DMS53 treated with DMSO at 0.1 percent for 48 hours (cell line): ENCODE measurements around the gene PDE9A.

Experiments used
- DNase-seq: peaks from one replicate; lab custom pipeline; 2025; ENCODE audit not compliant: unreplicated experiment; lab: John Stamatoyannopoulos, UW

PDE9A gene

DNA sequence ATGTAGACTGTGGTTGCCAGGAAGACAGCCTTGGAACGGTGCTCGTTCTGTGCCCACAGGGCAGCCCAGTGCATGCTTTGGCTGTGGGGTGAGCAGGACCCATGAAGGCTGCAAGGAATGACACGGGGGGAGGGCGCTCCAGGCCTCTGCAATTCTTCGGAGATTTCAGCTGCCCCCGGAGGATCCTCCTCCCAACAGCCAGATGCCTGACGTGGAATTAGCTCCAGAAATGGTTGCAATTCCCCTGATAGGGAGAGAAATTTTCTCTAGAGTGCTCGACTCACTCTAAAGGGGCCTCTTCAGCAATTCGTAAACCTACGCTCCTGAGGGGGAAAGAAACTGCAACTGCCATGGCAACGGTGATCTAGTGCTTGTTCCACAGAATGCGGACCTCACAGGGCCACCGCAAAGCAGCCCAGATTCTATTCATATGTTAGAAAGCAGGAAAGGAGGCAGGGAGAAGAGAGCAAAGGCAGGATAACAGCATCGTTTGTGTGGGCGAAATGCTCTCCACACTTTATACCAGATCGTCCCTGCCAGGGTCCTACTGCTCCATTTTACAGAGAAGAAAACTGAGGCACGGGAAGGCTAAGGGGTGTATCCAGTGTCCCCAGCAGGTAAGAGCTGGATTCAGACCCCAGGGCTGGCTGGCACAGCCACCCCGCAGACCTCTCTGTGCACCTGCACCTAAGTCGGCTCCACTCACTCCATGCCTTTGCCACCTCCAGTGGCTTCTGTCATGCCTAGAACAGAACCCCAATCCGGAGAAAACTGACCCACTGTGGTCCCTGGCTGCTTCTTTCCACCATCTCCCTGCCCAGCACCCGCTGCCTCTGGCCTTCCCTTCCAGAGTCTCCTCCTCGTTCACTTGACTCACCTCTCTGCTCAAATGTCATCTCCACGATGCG, 11.9 kb upstream of the PDE9A start:
- DNase-seq = no peak

DNA sequence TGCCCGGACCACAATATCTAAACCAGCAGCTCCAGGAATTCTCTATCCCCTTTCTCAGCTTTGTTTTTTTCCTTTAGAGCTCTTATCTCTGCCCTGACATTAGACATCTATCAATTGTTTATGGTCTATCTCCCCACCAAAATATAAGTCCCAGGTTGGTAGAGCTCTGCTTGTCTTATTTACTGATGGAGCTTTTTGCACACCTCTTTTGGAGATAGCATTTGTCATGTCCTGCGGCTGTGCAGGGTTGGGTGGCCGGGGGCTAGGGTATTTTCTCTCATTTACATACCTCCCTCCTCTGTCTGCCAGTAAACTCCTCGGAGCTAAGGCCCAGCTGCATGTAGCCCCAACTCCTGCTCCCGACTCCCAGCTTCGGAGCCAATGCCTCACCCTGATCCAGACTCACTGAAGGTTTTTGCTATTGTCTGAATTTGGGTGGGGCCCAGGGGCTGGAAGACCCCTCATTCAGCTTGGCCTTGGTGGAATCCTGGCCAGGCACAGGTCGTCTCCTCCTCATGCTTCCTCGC, 11.1 kb upstream of the PDE9A start:
- no peak for DNase-seq

DNA sequence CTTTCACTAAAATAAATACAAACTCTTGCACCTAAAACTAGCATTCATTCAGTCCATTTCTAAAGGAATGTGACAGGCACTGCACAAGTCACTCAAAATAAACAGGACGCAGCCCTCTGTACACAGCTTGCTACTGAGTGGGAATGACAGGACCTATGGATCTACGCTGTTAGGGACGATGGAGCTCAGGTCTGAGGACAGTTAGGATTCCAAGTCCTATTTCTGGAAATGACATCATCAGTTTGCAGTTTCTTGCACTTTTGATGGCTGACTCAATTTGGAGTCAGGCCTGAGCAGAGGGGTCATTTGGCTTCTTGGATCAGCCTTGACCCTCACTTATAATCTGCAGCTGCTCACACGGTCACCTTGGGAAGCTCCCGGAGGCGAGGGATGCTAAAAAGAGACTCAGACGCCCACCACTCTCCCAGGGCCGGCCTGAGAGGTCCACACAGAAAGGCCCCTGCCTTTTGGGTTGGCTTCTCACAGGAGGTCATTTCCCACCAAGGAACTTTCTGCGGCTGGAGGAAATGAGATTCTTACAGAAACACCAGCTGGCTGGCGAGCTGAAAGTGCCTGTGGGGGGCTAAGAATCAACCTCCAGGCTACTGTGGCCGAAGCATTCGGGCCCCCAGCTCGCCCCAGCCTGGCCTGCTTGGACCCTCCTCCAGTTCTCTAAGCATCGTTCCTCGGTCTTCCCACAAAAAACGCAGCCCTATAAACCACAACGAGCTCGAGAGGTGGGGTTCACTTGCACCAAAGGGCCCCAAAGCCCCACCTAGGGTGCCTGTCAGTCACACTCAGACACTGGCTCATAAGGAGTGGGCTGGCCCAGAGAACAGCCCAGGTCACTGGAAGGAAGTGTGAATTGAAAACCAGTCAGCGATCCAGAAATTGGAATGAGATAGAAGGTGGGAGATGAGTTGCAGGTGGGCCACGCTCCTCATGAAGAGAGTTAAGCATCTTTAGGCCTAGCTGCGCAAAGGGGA, 8.9 kb upstream of the PDE9A start:
- no peak for DNase-seq

DNA sequence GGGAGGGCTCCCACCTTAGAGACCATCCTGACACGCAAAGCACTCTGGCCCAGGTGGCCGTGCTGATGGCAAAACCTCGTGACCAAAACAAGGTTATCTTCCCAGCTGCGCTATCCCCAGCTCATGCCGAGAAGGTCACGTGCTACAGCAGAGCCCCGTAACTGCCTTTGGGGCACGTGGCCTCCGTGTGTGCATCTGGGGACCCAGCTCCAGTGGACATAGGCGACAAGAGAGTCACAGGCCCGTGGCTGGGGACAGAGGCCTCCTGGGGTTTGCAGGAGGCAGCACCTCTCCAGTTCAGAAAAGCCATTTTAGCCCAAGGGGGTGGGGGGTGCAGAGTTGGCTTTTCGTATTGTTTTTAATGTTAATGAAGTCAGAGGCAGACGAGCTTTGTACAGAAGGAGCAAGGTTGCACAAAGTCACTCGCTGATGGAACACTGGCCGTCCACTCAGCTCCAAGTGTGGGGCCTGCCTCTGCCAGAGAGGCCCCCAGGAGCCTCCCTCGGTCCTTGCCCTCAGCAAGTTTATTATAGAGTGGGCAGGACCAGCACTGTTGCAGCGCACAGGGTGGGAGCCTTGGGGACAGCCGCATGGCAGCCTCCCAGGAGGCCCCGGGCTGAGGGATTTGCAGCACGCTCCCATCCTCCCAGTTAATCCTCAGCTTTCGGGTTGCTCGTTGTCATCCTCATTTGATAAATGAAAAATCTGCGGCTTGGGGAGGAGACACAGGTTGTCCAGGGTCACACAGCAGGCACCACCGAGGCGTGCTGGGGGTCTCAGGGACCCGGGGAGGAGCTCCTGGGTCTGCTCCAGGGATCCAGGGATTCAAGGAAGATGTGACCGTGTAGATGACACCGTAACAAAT, 8.0 kb upstream of the PDE9A start:
- no peak for DNase-seq

- DNase-seq = no peak
Observed at GRCh38 chr21:42646076-42646825, 7.2 kb upstream of the PDE9A start.

DNA sequence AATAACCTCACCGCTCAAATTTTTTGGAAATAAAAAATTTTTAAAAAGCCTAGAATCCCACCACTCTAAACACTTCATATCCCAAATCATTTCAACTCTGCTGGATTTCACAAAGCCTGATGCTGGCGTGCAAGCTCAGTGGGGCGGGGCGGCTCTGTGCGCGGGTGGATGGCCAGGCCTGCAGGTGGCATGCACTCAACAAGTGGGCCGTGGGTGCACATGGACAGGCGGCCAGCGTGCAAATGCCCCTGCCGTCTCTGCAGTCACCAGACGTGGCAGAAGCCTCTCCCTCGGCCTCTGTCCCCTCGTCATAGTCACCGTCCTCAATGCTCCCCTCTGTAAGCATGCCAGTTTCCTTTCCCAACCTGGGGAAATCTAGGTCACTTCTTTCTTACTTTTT, 6.6 kb upstream of the PDE9A start:
- no peak for DNase-seq

DNA sequence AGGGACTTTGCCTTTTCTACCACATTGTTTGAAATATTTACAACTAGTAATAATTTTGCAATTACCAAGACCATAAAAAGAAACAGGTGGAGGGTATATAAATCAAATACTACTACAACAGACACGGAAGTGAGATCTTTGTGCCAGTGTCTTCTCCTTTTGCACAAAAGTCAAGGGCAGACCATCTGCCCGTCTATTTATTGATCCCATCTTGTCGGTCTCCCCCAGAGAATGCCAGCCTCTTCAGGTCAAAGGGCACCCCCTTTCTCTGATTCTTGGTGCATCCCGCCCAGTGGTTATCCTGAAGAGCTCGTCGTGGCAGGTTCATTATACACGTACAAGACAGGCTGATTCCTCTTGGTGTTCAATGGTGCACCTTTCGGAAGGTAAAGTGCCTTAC, 4.8 kb upstream of the PDE9A start:
- no peak for DNase-seq

- no peak for DNase-seq
Observed at GRCh38 chr21:42649122-42650032, 4.0 kb upstream of the PDE9A start.

- no peak for DNase-seq
Observed at GRCh38 chr21:42650033-42650370, 3.4 kb upstream of the PDE9A start.

GRCh38 chr21:42650441-42651421, 2.7 kb upstream of the PDE9A start:
- no peak for DNase-seq

DNA sequence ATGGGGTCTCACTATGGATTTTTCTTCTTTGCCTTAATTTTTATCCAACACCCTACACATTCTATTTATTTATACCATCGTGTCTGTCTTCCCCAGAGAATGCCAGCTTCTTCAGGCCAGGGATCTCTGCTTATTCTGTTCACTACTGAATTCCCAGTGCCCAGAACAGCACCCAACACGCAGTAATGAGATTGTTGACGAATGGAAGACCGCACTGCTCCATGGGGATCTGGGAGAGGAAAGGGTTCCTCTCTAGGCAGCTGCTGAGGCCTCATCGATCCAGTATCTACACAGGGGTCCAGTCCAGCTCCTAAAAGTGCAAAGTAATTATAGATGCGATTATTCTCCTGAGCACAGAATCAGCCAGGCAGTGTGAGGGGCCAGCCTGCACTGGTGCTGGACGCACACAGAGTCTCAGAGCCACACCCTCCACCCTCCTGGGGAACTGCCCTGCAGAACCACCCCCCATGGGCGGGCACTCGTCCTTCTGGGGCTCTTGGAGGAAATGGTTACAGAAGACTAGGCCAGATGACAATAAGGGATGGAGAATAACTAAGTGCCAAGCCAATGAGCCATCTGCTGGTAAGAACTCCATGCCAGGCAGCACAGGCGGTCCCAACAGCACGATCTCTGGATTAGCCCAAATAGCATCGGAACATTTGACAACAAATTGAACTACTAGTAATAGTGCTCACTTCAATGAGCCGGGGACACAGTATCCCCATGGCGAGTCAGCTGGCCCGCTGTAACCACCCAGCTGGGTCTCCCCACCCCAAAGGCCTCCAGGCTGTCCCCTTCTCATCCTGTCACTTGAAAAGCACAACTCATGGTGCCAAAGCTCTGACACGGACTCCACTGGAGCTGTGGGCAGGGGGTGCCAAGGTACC, 1.7 kb upstream of the PDE9A start:
- no peak for DNase-seq

DNA sequence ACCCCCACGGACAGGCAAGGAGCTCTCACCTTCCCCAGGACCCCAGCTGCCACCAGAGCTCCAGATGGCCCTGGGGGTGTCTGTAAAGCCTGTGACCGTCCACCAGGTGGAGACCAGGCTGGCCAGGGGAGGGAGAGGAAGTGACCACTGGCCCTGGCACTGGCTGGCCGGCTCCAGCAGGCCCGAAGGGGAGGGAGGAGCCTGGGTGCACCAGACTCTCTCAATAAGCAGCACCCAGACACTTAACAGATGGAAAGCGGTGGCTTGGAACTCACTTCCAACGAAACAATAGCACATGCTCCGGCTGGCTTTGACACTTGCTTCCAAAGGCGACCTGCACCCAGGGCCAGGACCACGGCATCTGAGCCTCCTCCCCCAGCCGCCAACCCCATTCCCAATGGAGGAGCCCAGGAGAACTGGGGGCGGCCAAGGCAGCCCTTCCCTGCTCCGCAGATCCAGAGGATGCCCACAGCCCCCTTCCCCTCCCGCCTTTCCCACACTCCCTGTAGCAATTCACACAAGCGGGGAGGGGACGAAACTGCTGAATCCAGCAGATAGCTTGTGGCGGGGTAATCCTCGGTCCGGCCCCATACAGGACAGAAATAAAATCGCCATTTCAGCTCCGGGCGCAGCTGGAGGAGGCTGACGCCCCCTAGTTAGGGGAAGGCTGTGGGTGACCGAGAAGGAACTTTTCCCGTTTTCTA, 742 bp upstream of the PDE9A start:
- DNase-seq = peak; percentile 50

GRCh38 chr21:42654179-42654912, 925 bp downstream of the PDE9A start:
- DNase-seq = no peak

- no peak for DNase-seq
Observed at GRCh38 chr21:42654913-42655795, 1.7 kb downstream of the PDE9A start.
